GM12864 (cell line): Measurements from ENCODE around the gene LRP5.
A peak's percentile ranks its signal among the peaks of the same experiment; 100 is the strongest.

Experiments
- DNase-seq: peaks from one replicate; pipeline ENCODE4 v3.0.0-alpha.2; 2011; ENCODE audit warnings: low read depth
- H3K4me3 ChIP-seq: 2 replicates; pipeline ENCODE4 v1.5.1; 2011; ENCODE audit warnings: mild to moderate bottlenecking, low read depth, low read length, control low read depth
- TF ChIP-seq, protein P1 (sequence below): IDR thresholded peaks from 2 replicates; pipeline ENCODE4 v1.5.1; 2011; ENCODE audit warnings: low read depth, mild to moderate bottlenecking, moderate library complexity, low read length, control low read depth, inconsistent platforms; ENCODE audit errors: missing control alignments

Gene LRP5

GRCh38 chr11:68312117-68312779, at the start of gene LRP5:
Gene LRP5, plus strand, starts transcription at chr11:68312591. Its CDS starts 124 bp downstream, at chr11:68312715.
- peak within 1 kb of the TSS; percentile 75 for H3K4me3 ChIP-seq
- no peak for DNase-seq
- TF ChIP-seq, protein P1, sequence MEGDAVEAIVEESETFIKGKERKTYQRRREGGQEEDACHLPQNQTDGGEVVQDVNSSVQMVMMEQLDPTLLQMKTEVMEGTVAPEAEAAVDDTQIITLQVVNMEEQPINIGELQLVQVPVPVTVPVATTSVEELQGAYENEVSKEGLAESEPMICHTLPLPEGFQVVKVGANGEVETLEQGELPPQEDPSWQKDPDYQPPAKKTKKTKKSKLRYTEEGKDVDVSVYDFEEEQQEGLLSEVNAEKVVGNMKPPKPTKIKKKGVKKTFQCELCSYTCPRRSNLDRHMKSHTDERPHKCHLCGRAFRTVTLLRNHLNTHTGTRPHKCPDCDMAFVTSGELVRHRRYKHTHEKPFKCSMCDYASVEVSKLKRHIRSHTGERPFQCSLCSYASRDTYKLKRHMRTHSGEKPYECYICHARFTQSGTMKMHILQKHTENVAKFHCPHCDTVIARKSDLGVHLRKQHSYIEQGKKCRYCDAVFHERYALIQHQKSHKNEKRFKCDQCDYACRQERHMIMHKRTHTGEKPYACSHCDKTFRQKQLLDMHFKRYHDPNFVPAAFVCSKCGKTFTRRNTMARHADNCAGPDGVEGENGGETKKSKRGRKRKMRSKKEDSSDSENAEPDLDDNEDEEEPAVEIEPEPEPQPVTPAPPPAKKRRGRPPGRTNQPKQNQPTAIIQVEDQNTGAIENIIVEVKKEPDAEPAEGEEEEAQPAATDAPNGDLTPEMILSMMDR: no peak

- TF ChIP-seq, protein P1: no peak
- no peak for DNase-seq
- no peak overlapping the region for H3K4me3 ChIP-seq
Observed at GRCh38 chr11:68263444-68264035, 48.9 kb upstream of the LRP5 start.

- no peak for DNase-seq
- TF ChIP-seq, protein P1: no peak
- H3K4me3 ChIP-seq: no peak overlapping the region
Observed at GRCh38 chr11:68264244-68264643, 48.1 kb upstream of the LRP5 start.

- no peak for DNase-seq
- H3K4me3 ChIP-seq: no peak overlapping the region
- TF ChIP-seq, protein P1: no peak
Observed at GRCh38 chr11:68264741-68265540, 47.5 kb upstream of the LRP5 start.

GRCh38 chr11:68266121-68266891, 46.1 kb upstream of the LRP5 start:
- DNase-seq: peak; percentile 77
- TF ChIP-seq, protein P1: no peak
- peak overlapping the region; percentile 15; the same call in 1 of the 2 replicates for H3K4me3 ChIP-seq

- H3K4me3 ChIP-seq: peak overlapping the region; percentile 15; the same call in 1 of the 2 replicates
- TF ChIP-seq, protein P1: no peak
- no peak for DNase-seq
Observed at GRCh38 chr11:68266936-68267880, 45.2 kb upstream of the LRP5 start.
